Putamen (tissue), 1 donor: ENCODE results near the gene KCNQ1.

Experiments
- DNase-seq: peaks from one replicate; pipeline ENCODE4 v3.0.0-alpha.2; 2016; ENCODE audit warnings: low spot score

The KCNQ1 gene

GRCh38 chr11:2838676-2839294, 394.0 kb downstream of the KCNQ1 start:
- DNase-seq, result no peak

GRCh38 chr11:2839395-2839943, 394.7 kb downstream of the KCNQ1 start:
- no peak for DNase-seq

- DNase-seq, result no peak
These were observed 396.8 kb downstream of the KCNQ1 start for GRCh38 chr11:2841411-2842190.

GRCh38 chr11:2842876-2843275, 398.1 kb downstream of the KCNQ1 start:
- DNase-seq, result no peak

GRCh38 chr11:2843551-2843950, 398.7 kb downstream of the KCNQ1 start:
- DNase-seq, result no peak

- DNase-seq, result no peak
These were observed 399.5 kb downstream of the KCNQ1 start for GRCh38 chr11:2844116-2844842.

- DNase-seq, result no peak
These were observed 400.2 kb downstream of the KCNQ1 start for GRCh38 chr11:2844996-2845395.

- DNase-seq, result no peak
These were observed 401.2 kb downstream of the KCNQ1 start for GRCh38 chr11:2846056-2846455.

GRCh38 chr11:2846470-2846869, 401.7 kb downstream of the KCNQ1 start:
- no peak for DNase-seq

GRCh38 chr11:2847561-2847960, 402.8 kb downstream of the KCNQ1 start:
- DNase-seq, result no peak

- DNase-seq, result no peak
These were observed 403.7 kb downstream of the KCNQ1 start for GRCh38 chr11:2848497-2848896.

GRCh38 chr11:2849994-2850770, 405.4 kb downstream of the KCNQ1 start:
- no peak for DNase-seq

GRCh38 chr11:2853401-2853800, 408.6 kb downstream of the KCNQ1 start:
- DNase-seq, result no peak

- no peak for DNase-seq
These were observed 409.3 kb downstream of the KCNQ1 start for GRCh38 chr11:2853997-2854560.

GRCh38 chr11:2855162-2855561, 410.4 kb downstream of the KCNQ1 start:
- DNase-seq, result no peak

GRCh38 chr11:2857276-2857675, 412.5 kb downstream of the KCNQ1 start:
- no peak for DNase-seq

GRCh38 chr11:2857918-2858317, 413.1 kb downstream of the KCNQ1 start:
- no peak for DNase-seq

- no peak for DNase-seq
These were observed 414.3 kb downstream of the KCNQ1 start for GRCh38 chr11:2858995-2859698.

- DNase-seq, result no peak
These were observed 414.9 kb downstream of the KCNQ1 start for GRCh38 chr11:2859699-2860037.

GRCh38 chr11:2860636-2861035, 415.8 kb downstream of the KCNQ1 start:
- no peak for DNase-seq
